ENCODE results near the gene CNNM2. TPM values are rescaled to one million over a fixed set of nuclear protein-coding genes. Genes with fewer than 3 reads are reported as not detected.
"Not testable (repeated sequence)": the region's sequence is repeated elsewhere in the genome, so short reads cannot be mapped to it uniquely, and the experiment has no call there.

The CNNM2 gene
- total RNA-seq, 2 donors from 2014 or later, result 14.7 to 17.9 TPM

- H3K9ac ChIP-seq (ENCODE audit: extremely low read depth, low read length, poor library complexity, severe bottlenecking), result no peak overlapping the region
Observed at GRCh38 chr10:103066141-103067098, 148.3 kb downstream of the CNNM2 start.

GRCh38 chr10:103067099-103067477 lies 149.0 kb downstream of the CNNM2 start:
- not testable (repeated sequence) for H3K4me1 ChIP-seq (ENCODE audit: control insufficient read depth, insufficient read depth, low read length); H3K27me3 ChIP-seq (ENCODE audit: control insufficient read depth, insufficient read depth, low read length, poor library complexity, severe bottlenecking); H3K36me3 Mint-ChIP-seq (ENCODE audit: low read depth); H3K4me3 ChIP-seq (ENCODE audit: low read length); H3K9me3 ChIP-seq (ENCODE audit: control insufficient read depth, low read length); H3K27ac ChIP-seq (ENCODE audit: low read depth, low read length); H3K36me3 ChIP-seq (ENCODE audit: control insufficient read depth, insufficient read depth, low read length); H3K9ac ChIP-seq (ENCODE audit: extremely low read depth, low read length, poor library complexity, severe bottlenecking); H3K4me3 Mint-ChIP-seq; H3K27ac Mint-ChIP-seq; H3K27me3 Mint-ChIP-seq (ENCODE audit: insufficient read depth); H3K4me1 Mint-ChIP-seq; H3K9me3 Mint-ChIP-seq
- peak; percentile 2 for DNase-seq
- 94 to 100% methylated on average over 1 to 4 of the region's 4 CpGs for WGBS, 2 experiments (ENCODE audit: insufficient coverage in 1 of 2, insufficient read length in 1 of 2)

More at GRCh38 chr10:103066141-103067098, 148.3 kb downstream of the CNNM2 start:
- no peaks in the 10 kb centered on the region for H3K9me3 Mint-ChIP-seq
- H3K36me3 Mint-ChIP-seq (ENCODE audit: low read depth), result no peaks in the 10 kb centered on the region
- no peaks in the 10 kb centered on the region for H3K9me3 ChIP-seq (ENCODE audit: control insufficient read depth, low read length)
- H3K4me1 Mint-ChIP-seq, result no peaks in the 10 kb centered on the region
- peak; percentile 36 for DNase-seq
- no peaks in the 10 kb centered on the region for H3K36me3 ChIP-seq (ENCODE audit: control insufficient read depth, insufficient read depth, low read length)
- TF ChIP-seq CTCF (conservative IDR thresholded peaks at IDR 0.05), result no peak
- H3K27ac ChIP-seq (ENCODE audit: low read depth, low read length), result no peak overlapping the region
- WGBS, 2 experiments (ENCODE audit: insufficient coverage in 1 of 2, insufficient read length in 1 of 2), result 91 to 92% methylated on average over 11 to 16 of the region's 16 CpGs
- no peaks in the 10 kb centered on the region for H3K27me3 Mint-ChIP-seq (ENCODE audit: insufficient read depth)
- no peak overlapping the region for H3K4me3 ChIP-seq (ENCODE audit: low read length)
- H3K4me1 ChIP-seq (ENCODE audit: control insufficient read depth, insufficient read depth, low read length), result no peaks in the 10 kb centered on the region
- H3K4me3 Mint-ChIP-seq, result no peak overlapping the region
- H3K27me3 ChIP-seq (ENCODE audit: control insufficient read depth, insufficient read depth, low read length, poor library complexity, severe bottlenecking), result no peaks in the 10 kb centered on the region
- no peak overlapping the region for H3K27ac Mint-ChIP-seq

GRCh38 chr10:103067484-103067883 lies 149.4 kb downstream of the CNNM2 start:
- no peaks in the 10 kb centered on the region for H3K36me3 ChIP-seq (ENCODE audit: control insufficient read depth, insufficient read depth, low read length)
- WGBS, 2 experiments (ENCODE audit: insufficient coverage in 1 of 2, insufficient read length in 1 of 2), result 90 to 93% methylated on average over 2 of the region's 2 CpGs
- no peak overlapping the region for H3K9ac ChIP-seq (ENCODE audit: extremely low read depth, low read length, poor library complexity, severe bottlenecking)
- no peak overlapping the region for H3K4me3 ChIP-seq (ENCODE audit: low read length)
- no peaks in the 10 kb centered on the region for H3K9me3 ChIP-seq (ENCODE audit: control insufficient read depth, low read length)
- H3K27me3 ChIP-seq (ENCODE audit: control insufficient read depth, insufficient read depth, low read length, poor library complexity, severe bottlenecking), result no peaks in the 10 kb centered on the region
- no peaks in the 10 kb centered on the region for H3K4me1 ChIP-seq (ENCODE audit: control insufficient read depth, insufficient read depth, low read length)
- no peak overlapping the region for H3K27ac ChIP-seq (ENCODE audit: low read depth, low read length)
- H3K27me3 Mint-ChIP-seq (ENCODE audit: insufficient read depth), result no peaks in the 10 kb centered on the region
- no peak overlapping the region for H3K27ac Mint-ChIP-seq
- no peaks in the 10 kb centered on the region for H3K9me3 Mint-ChIP-seq
- no peak for TF ChIP-seq CTCF (conservative IDR thresholded peaks at IDR 0.05)
- DNase-seq, result peak; percentile 8
- no peaks in the 10 kb centered on the region for H3K36me3 Mint-ChIP-seq (ENCODE audit: low read depth)
- no peaks in the 10 kb centered on the region for H3K4me1 Mint-ChIP-seq
- H3K4me3 Mint-ChIP-seq, result no peak overlapping the region
